ENCODE measurements around the gene TOGARAM2.

The TOGARAM2 gene

DNA sequence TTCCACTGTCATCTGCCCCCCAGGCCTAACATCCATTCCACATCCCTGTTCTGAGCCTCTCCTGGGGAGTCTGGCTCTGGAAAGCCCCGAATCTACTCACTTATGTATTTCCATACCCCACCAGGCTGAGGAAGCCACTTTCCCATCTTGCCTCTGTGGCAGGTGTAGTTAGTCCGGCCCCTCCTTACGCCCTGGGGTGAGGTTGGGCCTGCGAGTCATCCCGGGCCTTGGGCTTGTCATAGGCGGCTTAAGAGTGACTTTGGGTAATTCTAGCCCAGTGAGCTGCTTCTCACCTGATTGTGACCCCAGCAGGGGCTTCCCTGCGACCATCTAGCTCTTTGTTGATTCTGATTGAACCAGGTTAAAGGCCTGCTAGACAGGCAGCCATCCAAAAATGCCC lies 72.1 kb downstream of the TOGARAM2 start:
- no peak for DNase-seq (ENCODE audit: low read depth in 2 of 2)

DNA sequence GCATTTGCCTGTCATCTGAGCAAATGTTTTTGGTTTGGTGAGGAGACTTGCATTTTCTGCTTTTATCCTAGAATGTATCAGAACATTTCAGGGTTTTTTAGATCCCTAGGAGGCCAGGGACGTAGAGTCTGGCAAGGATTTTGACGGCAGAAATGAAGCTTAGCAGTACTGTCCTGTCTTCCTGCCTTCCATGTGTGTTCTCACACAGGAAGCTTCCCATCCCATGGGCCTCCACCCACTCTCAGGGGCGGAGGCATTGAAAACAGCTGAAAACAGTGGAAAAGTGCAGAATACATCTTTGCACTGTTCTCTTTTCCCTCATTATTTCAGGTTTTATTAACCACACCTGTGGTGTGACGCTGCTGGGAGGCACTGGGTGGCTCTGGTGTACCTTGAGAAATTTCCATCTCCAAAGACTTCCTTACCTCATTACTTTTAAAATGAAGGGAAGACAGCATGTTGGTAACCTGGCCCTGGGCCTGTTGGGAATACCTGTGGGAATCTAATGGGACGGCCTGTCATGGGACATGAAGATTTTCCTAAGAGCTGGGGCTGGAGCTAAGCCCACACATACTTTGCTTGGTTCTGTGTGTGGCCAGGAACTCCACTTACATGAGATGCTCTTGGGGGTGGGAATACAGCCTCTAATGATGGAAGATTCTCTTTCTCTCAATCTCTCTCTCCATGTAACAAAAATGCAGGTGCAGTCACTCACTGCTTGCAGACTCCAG lies 72.7 kb downstream of the TOGARAM2 start:
- DNase-seq (ENCODE audit: low read depth in 2 of 2): no peak

GRCh38 chr2:29054430-29054829 lies 73.3 kb downstream of the TOGARAM2 start:
- DNase-seq (ENCODE audit: low read depth in 2 of 2): no peak

DNA sequence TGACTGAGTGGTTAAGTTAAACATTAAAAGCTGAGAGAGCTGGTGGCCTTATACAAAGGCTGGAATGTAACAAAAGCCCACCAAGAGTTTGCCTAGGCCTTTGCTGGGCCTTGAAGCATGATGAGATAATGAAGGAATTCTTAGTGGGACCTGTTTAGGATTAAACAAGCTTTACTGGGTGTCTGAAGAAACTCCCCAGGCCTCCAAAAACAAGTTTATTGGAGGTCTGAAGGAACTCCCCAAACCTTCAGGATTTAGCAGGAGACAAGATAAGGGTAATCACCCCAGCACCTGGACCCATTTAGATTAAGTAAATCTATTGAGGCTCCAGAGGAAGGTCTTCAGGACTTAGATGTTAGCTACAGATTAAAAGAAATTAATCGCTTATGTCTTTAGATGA lies 74.5 kb downstream of the TOGARAM2 start:
- no peak for DNase-seq (ENCODE audit: low read depth in 2 of 2)

DNA sequence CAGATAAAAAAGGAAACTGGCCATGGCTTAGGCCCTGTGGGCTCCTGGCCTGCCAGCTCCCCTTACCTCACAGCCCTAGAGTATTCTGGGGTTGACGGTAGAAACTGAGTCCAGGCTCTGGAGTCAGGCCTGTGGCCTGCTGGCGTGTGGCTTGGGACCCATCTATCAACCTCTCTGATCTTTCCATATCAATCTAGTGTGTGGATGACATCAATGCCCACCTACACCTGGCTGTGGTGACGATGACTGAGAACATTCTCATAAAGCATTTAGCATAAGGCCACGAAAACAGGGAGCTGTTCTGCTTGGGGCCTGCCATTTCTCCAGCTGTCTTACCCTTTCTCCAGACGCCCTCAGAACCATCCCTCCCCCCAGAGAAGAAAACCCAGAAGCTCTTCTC lies 75.4 kb downstream of the TOGARAM2 start:
- no peak for DNase-seq (ENCODE audit: low read depth in 2 of 2)

DNA sequence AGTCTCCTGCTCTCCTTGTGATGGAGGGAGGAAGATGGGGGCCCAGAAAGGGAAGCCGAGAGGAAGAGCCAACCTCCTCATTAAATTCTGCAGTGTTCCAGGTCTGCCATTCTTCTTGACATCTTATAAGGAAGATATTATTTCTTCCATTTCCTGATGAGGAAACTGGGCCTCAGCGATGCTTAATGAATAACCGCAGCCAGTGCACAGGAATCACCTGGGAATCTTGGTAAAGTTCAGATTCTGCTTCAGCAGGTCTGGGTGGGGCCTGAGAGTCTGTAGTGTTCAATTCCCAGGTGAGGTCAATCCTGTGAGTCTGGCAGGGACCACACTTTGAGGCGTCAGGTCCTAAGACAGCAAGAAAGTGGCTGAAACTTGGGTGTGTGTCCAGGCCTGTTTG lies 75.9 kb downstream of the TOGARAM2 start:
- DNase-seq (ENCODE audit: low read depth in 2 of 2): no peak

GRCh38 chr2:29059624-29060023 lies 78.5 kb downstream of the TOGARAM2 start:
- DNase-seq (ENCODE audit: low read depth in 2 of 2): no peak

DNA sequence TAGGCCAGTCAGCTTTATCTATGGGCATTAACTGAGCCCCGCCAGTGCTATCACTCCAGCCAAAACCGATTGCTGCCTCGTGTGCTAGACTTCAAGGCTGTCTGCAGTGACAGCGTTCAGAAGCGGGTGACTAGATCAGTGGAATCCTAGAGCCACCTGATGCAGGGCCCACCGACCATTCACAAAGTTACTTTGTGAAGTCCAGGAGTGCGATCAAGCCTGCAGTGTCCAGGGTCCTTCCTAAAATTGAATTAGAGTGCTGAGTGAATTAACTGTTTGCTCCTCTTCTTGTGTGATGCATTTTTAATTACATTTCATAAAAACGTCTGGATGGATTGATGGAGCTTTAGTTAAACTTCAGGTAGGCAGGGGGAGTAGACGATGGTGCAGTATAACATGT lies 79.3 kb downstream of the TOGARAM2 start:
- no peak for DNase-seq (ENCODE audit: low read depth in 2 of 2)

DNA sequence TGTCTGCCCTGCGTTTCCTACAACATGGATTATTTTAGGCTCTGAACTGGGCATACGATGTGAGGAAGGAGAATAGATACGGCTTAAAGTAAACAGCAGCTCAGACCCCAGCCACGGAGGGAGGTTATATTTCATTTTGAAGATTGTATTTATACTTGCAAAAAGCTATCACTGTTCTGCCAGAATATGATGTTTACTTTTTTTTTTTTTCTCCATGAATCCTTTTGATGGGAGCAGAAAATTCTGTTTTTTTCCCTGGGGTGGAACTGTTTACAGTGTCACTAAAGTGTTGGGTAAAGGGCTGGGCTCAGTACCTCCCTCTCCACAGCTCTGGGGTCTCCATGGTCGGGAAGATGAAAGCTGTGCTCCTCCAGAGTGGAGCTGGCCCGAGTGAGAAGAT lies 80.1 kb downstream of the TOGARAM2 start:
- DNase-seq (ENCODE audit: low read depth in 2 of 2): no peak

GRCh38 chr2:29061616-29062015 lies 80.5 kb downstream of the TOGARAM2 start:
- DNase-seq (ENCODE audit: low read depth in 2 of 2): no peak

DNA sequence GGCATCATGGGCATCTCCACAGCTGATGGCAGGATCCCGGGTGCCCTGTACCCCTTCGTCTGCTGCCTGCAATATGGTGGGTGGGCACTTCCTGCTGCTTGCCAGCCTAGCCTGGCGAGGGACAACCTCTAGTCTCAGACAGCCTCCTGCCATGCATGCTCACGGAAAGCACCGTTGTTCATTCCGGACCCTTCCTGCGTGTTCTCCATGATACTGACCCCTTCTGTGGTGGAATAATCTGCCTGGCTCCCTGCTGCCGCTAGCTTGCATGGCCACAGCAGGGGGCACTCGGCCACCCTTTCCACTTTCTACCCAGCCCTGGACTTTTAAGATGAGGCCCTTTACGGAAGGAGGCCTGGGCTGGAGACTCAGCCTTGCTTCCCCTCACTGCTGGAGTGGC lies 81.3 kb downstream of the TOGARAM2 start:
- no peak for DNase-seq (ENCODE audit: low read depth in 2 of 2)

GRCh38 chr2:29063056-29063455 lies 82.0 kb downstream of the TOGARAM2 start:
- DNase-seq (ENCODE audit: low read depth in 2 of 2): no peak

DNA sequence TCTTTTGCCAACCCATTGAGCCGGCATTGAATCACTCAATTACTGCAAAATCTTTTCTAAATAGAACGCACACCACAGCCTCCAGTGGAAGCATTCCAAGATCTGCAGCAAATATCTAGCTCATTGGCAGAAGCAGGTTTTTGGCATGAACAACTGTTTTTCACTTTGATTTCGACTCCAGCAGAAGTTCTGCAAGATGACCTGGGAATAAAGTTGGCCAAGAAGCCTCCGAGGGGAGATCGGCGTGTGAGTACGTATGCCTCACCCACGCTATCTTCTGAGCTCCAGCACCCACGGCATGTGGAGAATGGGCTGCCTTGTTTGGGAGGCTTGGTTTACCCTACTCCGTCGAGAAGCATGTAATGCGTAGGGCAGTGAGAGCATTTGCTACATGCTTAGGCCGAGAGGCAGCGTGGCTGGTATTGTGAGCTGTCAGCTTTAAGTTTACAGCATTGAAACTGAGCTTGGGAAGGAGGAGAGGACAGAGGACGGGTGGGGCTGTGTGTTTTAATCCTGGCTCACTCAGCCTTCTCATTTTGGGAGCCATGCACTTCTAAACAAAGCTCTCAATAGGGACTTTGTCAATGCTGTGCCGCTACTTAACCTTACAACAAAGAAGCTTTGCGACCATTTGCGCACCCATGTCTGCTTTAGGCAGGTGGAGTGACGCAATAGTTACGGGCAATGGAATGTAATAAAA lies 82.7 kb downstream of the TOGARAM2 start:
- DNase-seq (ENCODE audit: low read depth in 2 of 2): no peak

- DNase-seq (ENCODE audit: low read depth in 2 of 2): no peak
Observed at GRCh38 chr2:29064346-29064715, 83.2 kb downstream of the TOGARAM2 start.

DNA sequence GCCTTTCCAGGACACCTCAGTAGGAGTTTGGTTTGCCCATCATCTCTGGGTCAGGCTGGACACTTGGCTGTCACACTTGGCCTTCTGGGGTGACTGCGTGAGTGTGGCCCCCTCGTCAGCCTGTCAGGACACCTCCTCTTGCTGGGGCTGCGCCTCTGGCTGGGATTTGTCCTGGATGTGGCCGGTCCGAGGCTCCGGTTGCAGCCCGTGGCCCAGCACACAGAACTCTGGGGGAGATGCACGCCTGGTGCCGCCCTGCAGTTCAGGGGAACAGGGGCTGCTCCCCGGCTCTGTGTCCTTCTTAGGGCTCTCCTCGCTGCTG lies 83.6 kb downstream of the TOGARAM2 start:
- DNase-seq (ENCODE audit: low read depth in 2 of 2): no peak

- no peak for DNase-seq (ENCODE audit: low read depth in 2 of 2)
Observed at GRCh38 chr2:29065068-29065811, 84.1 kb downstream of the TOGARAM2 start.

DNA sequence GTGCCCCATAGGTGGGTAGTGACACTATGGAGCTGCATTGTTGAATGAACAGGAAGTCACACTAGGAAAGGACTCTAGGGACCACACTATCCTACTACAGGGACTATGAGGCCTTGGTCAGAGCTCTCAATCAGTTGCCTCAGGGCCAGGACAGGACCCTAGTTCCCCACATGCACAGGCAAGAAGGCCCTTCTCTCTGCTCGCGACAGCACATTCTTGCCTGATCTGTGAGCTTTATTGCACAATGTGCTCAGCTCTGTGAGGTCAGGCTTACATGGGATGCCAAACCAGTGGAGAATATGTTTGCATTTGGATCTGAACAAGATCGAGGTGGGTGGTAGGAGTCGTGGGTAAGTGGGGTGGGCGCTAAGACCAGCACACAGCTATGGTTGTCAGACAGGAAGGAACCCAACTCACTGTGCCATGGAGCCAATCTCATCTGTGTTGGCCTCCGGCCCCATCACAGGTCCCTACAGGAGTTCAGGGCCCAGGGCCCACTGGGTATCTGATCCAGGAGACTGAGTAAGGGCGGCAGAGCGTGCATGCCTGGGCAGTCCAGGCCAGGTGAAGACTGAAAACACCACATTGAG lies 85.3 kb downstream of the TOGARAM2 start:
- DNase-seq (ENCODE audit: low read depth in 2 of 2): no peak

DNA sequence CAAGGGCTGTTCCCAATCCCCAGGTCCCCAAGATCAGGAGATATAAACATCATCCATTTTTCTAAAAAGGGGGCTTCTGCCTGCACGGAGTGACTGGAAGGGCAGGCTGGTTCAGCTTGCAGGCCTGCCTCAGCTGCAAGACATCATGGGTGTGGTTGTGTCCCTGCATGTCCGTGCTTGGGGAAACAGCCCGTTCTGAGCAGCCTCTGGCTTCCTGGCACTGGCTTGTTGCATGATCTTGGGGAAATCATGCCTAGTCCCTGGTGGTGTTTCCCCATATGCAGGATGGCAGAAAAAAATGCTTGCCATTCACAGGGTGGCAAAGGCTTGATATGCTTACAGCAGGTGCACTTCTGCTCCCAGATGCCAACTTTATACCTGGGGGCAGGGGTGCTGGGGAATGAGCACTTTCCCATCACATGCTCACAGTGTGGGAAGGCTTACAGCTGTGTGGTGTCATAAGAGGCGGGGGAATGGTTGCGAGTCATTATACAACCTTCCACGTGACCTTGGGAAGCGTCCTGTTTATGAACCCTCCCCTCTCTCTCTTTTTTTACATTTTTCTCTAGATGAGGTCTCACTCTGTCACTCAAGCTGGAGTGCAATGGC lies 86.0 kb downstream of the TOGARAM2 start:
- DNase-seq (ENCODE audit: low read depth in 2 of 2): no peak

- no peak for DNase-seq (ENCODE audit: low read depth in 2 of 2)
Observed at GRCh38 chr2:29068513-29068912, 87.4 kb downstream of the TOGARAM2 start.

- DNase-seq (ENCODE audit: low read depth in 2 of 2): no peak
Observed at GRCh38 chr2:29070526-29070925, 89.4 kb downstream of the TOGARAM2 start.

DNA sequence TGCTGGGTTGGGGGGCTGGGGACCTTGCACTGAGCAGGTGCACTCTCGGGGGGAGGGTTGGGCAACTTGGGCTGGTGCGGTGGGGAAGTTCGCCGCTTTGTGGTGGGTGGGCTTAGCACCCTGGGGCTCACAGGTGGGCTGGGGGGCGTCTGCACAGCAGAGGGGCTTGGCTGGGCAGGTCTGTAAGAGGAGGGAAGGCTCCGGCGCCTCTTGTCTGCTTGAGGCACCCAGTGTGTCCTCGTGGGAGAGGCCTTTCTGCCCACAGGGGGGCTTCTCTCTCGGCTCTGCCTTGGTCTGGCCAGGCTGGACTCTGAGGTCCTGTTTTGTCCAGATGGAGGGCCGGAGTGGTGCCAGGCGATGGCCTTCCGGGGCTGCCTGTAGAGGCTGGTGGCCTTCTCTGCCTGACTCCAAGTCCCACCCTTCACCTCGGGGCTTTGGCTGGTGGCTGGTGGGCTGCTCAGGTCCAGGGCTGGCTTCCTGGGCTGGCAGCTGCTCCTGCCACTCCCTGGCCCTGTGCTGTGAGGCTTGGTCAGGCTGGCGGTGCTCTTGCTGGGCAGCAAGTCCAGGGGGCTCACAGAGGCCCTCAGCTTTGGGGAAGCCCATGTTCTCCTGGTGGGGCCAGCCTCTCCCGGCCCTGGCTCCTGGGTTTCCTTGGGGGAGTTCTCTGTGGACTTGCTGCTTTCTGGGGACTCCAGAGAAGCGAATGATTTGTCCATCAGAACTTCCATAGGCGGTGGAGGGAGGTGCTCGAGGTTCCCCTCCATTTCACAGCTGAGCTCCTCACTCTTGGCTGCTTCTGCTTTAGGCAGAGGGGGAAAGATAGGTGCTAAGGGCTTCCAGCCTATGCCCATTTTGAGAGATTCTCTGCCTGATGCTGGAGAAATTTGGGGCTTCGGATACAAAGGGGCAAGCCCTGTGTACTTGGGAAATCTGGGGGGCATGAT lies 90.2 kb downstream of the TOGARAM2 start:
- DNase-seq (ENCODE audit: low read depth in 2 of 2): no peak

All from stimulated activated CD8-positive, alpha-beta memory T cell treated with anti-CD3 and anti-CD28 coated beads, Interleukin-2, amount 100 ng/mL, for 1 hour (primary cell).